B cell (primary cell): Measurements from ENCODE around the gene ADAM12. TPM values are rescaled to one million over a fixed set of nuclear protein-coding genes. Genes with fewer than 3 reads are reported as not detected.

Experiments used
- ATAC-seq: fragments of 200-7000 bp; cut with Tn5 transposase; one replicate; pipeline ENCODE4 v1.10.0; 2021; ENCODE audit warnings: low read depth, mild to moderate bottlenecking, moderate number of reproducible peaks, moderate library complexity
- CTCF ChIA-PET: fragments of 350-600 bp; sonication (Branson Sonifier 250); formaldehyde crosslinking; loops from one replicate; lab custom pipeline; 2021; ENCODE audit warnings: antibody characterized with exemption, inconsistent platforms; lab: Charles Lee
- POLR2A ChIA-PET: fragments of 350-600 bp; sonication (Branson Sonifier 250); formaldehyde crosslinking; loops from one replicate; lab custom pipeline; 2021; ENCODE audit warnings: antibody characterized with exemption; lab: Charles Lee
- DNase-seq: peaks from one replicate; pipeline ENCODE4 v3.0.0; 2013
- H2AFZ ChIP-seq: 2 replicates; pipeline ENCODE4 v1.6.1; 2012; ENCODE audit warnings: mild to moderate bottlenecking, low read depth, low read length; ENCODE audit not compliant: insufficient read depth, poor library complexity, severe bottlenecking
- H3K27ac ChIP-seq, 2 donors: 1 replicate in 1 of 2; 2 replicates in 1 of 2; pipeline ENCODE4 v1.5.1; 2012 to 2013; ENCODE audit warnings: low read length in 2 of 2, mild to moderate bottlenecking in 2 of 2, moderate library complexity in 1 of 2
- H3K27me3 ChIP-seq, 4 experiments: fragments of 200-600 bp in 1 of 4; sonication (generic) in 1 of 4; replicated peaks in 1 of 4; 1 replicate in 2 of 4; 2 replicates in 2 of 4; pipeline versions ENCODE4 v1.6.1 to v1.7.0; 2013 to 2016; ENCODE audit warnings: low read length in 3 of 4, mild to moderate bottlenecking in 2 of 4, mixed read lengths in 1 of 4, moderate library complexity in 1 of 4; ENCODE audit not compliant: insufficient read depth in 4 of 4, control insufficient read depth in 3 of 4; ENCODE audit errors: control extremely low read depth in 1 of 4
- H3K36me3 ChIP-seq, 2 experiments: replicated peaks in 1 of 2; 1 replicate in 1 of 2; 2 replicates in 1 of 2; pipeline versions ENCODE4 v1.6.1 to v1.7.1; 2013; ENCODE audit warnings: low read length in 1 of 2; ENCODE audit not compliant: insufficient read depth in 2 of 2, control insufficient read depth in 1 of 2; ENCODE audit errors: control extremely low read depth in 1 of 2, extremely low read depth in 1 of 2
- H3K4me1 ChIP-seq, 2 donors: fragments of 200-600 bp in 1 of 2; sonication (generic) in 1 of 2; 1 replicate in 1 of 2; 2 replicates in 1 of 2; pipeline versions ENCODE4 v1.5.1 to v1.6.1; 2013 to 2017; ENCODE audit warnings: low read length in 2 of 2; ENCODE audit not compliant: control insufficient read depth in 2 of 2, insufficient read depth in 2 of 2
- H3K4me2 ChIP-seq: replicated peaks from 2 replicates; pipeline ENCODE3; 2012; ENCODE audit warnings: mild to moderate bottlenecking, low read depth, low read length; ENCODE audit not compliant: poor library complexity, severe bottlenecking
- H3K4me3 ChIP-seq, 5 experiments: fragments of 200-600 bp in 1 of 5; sonication (generic) in 1 of 5; 1 replicate in 3 of 5; 2 replicates in 2 of 5; pipeline versions ENCODE4 v1.5.1 to v1.7.0; 2011 to 2016; ENCODE audit warnings: low read length in 4 of 5, mild to moderate bottlenecking in 4 of 5, low read depth in 2 of 5, control low read depth in 1 of 5, moderate library complexity in 1 of 5; ENCODE audit not compliant: insufficient read depth in 1 of 5; ENCODE audit errors: control extremely low read depth in 1 of 5, extremely low read depth in 1 of 5
- H3K79me2 ChIP-seq: fragments of 200-600 bp; sonication (generic); one replicate; pipeline ENCODE4 v1.6.0; 2016; ENCODE audit warnings: low read length; ENCODE audit not compliant: control insufficient read depth, insufficient read depth
- H3K9ac ChIP-seq: fragments of 200-600 bp; sonication (generic); 2 replicates; pipeline ENCODE4 v1.6.1; 2017; ENCODE audit warnings: mild to moderate bottlenecking, low read length, moderate library complexity
- H3K9me3 ChIP-seq, 3 donors: one replicate each; pipeline versions ENCODE4 v1.6.1 to v1.7.1; 2013; ENCODE audit warnings: low read length in 2 of 3; ENCODE audit not compliant: control insufficient read depth in 2 of 3, insufficient read depth in 1 of 3; ENCODE audit errors: control extremely low read depth in 1 of 3
- H4K20me1 ChIP-seq: 2 replicates; pipeline ENCODE4 v1.6.0; 2012; ENCODE audit warnings: mild to moderate bottlenecking, low read length; ENCODE audit not compliant: insufficient read depth, control insufficient read depth, poor library complexity, severe bottlenecking
- H3K27ac Mint-ChIP-seq: one replicate; pipeline ENCODE4 v1.8.0; 2021; ENCODE audit warnings: mixed read lengths
- H3K27me3 Mint-ChIP-seq: one replicate; pipeline ENCODE4 v1.8.0; 2021; ENCODE audit warnings: mixed read lengths
- H3K4me1 Mint-ChIP-seq: one replicate; pipeline ENCODE4 v1.8.0; 2021; ENCODE audit warnings: mixed read lengths
- H3K4me3 Mint-ChIP-seq: one replicate; pipeline ENCODE4 v1.8.0; 2021; ENCODE audit warnings: mixed read lengths
- H3K9me3 Mint-ChIP-seq: one replicate; pipeline ENCODE4 v1.8.0; 2022; ENCODE audit warnings: mixed read lengths; ENCODE audit not compliant: insufficient read depth
- EZH2 ChIP-seq: IDR thresholded peaks from 2 replicates; pipeline ENCODE4 v1.6.1; 2012; ENCODE audit warnings: borderline replicate concordance, low read depth, mild to moderate bottlenecking, moderate library complexity, low read length; ENCODE audit not compliant: insufficient read depth, poor library complexity, severe bottlenecking
- WGBS: methylation state at CpG from one replicate; pipeline ENCODE4 v1.1.5; 2013; ENCODE audit warnings: missing lambda C conversion rate; ENCODE audit not compliant: insufficient coverage; 5-methylcytosine and 5-hydroxymethylcytosine counted together
- intact Hi-C: fragments of 100-400 bp; cut with micrococcal nuclease; formaldehyde crosslinking; loops from one replicate; pipeline ENCODE4 v1.10.0; 2022
- polyA plus RNA-seq: library from polyadenylated mRNA; depleted of rRNA; stranded (reverse); fragments of >200 nt; gene quantifications from 2 replicates; pipeline ENCODE4 v1.2.3, GENCODE V29; 2012
- total RNA-seq, 2 donors: library from RNA; stranded (reverse); fragments of 120-200 nt in 1 of 2; gene quantifications; 1 replicate in 1 of 2; 2 replicates in 1 of 2; pipeline versions ENCODE4 v1.2.3 to v1.2.4, GENCODE V29; 2013 to 2022
- TF ChIP-seq, protein P1 (sequence below): fragments of 200-600 bp; IDR thresholded peaks from one replicate; pipeline ENCODE4 v1.8.0; 2022; ENCODE audit warnings: antibody characterized with exemption, mild to moderate bottlenecking

The ADAM12 gene
- total and polyA plus RNA-seq, 2 donors (not counting 1 experiment from before 2014, with no cell fraction given) = 0.01 to 0.22 TPM

DNA sequence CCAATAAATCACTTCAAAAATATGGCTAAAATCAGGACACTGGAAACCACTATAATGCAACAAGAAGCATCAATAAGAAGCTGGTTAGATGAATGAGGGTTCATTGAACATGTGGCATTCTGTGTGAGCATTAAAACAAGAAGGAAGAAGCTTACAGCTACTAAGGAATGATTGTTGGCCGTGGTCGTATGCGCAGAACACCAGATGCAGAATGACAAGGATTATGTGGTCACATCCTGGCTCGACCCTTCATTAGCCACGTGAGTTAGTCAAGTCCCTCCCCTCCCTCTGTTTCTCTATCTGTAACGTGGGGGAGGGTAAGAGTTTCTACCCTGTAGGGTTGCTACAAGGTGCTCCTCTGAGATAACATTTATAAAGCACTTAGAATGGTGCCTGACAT, 174.3 kb downstream of the ADAM12 start:
- Histone ChIP-seq H3K4me1 (no peaks in the 10 kb centered on the region), H4K20me1 (no peaks in the 10 kb centered on the region), H3K36me3 (no peaks in the 10 kb centered on the region), H3K27ac (no peak overlapping the region), H3K27me3 (peaks cover 0 to 2% (median 0%) of the 10 kb centered on the region in 4 experiments), H3K9ac (no peak overlapping the region), H2AFZ (no peak overlapping the region), H3K9me3 (no peaks in the 10 kb centered on the region), H3K79me2 (no peaks in the 10 kb centered on the region), H3K4me3 (no peak overlapping the region), H3K4me2 (no peak overlapping the region)
- intact Hi-C loops = no loop called here
- peaks cover 24% of the 10 kb centered on the region for H3K27me3 Mint-ChIP-seq
- TF ChIP-seq, protein P1, sequence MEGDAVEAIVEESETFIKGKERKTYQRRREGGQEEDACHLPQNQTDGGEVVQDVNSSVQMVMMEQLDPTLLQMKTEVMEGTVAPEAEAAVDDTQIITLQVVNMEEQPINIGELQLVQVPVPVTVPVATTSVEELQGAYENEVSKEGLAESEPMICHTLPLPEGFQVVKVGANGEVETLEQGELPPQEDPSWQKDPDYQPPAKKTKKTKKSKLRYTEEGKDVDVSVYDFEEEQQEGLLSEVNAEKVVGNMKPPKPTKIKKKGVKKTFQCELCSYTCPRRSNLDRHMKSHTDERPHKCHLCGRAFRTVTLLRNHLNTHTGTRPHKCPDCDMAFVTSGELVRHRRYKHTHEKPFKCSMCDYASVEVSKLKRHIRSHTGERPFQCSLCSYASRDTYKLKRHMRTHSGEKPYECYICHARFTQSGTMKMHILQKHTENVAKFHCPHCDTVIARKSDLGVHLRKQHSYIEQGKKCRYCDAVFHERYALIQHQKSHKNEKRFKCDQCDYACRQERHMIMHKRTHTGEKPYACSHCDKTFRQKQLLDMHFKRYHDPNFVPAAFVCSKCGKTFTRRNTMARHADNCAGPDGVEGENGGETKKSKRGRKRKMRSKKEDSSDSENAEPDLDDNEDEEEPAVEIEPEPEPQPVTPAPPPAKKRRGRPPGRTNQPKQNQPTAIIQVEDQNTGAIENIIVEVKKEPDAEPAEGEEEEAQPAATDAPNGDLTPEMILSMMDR = no peak
- no peak for TF ChIP-seq EZH2
- no peak overlapping the region for H3K27ac Mint-ChIP-seq
- CTCF ChIA-PET = no interaction called here
- no peak overlapping the region for H3K4me3 Mint-ChIP-seq
- WGBS = 73% methylated on average over 3 of the region's 6 CpGs
- POLR2A ChIA-PET = no interaction called here
- H3K9me3 Mint-ChIP-seq = no peaks in the 10 kb centered on the region
- no peak for DNase-seq
- ATAC-seq = no peak
- no peaks in the 10 kb centered on the region for H3K4me1 Mint-ChIP-seq

DNA sequence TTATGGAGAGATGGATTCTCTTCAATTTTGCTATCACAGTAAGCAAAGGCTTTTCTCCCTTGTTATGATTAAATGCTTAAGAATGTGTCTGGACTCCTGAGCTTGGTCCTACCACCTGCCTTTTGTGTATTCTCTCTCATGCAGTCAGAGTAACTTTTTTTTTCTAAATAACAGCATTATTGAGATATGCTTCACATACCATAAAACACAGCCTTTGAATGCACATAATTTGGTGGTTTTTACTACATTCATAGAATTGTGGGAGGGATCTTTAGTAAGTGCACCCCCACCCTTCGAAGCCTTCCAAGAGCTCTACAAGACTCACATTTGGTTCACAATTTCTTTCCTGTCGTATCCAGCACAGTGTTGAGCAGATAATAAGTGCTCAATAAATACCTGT, 175.5 kb downstream of the ADAM12 start:
- H3K27ac Mint-ChIP-seq = no peak overlapping the region
- Histone ChIP-seq H3K4me3 (no peak overlapping the region), H3K4me2 (no peak overlapping the region), H4K20me1 (no peaks in the 10 kb centered on the region), H2AFZ (no peak overlapping the region), H3K9ac (no peak overlapping the region), H3K36me3 (no peaks in the 10 kb centered on the region), H3K4me1 (no peaks in the 10 kb centered on the region), H3K79me2 (no peaks in the 10 kb centered on the region), H3K27ac (no peak overlapping the region), H3K9me3 (no peaks in the 10 kb centered on the region), H3K27me3 (peaks cover 0 to 2% (median 0%) of the 10 kb centered on the region in 4 experiments)
- no peak overlapping the region for H3K4me3 Mint-ChIP-seq
- TF ChIP-seq, protein P1 = no peak
- no peak for TF ChIP-seq EZH2
- CTCF ChIA-PET = no interaction called here
- ATAC-seq (no peak), DNase-seq (no peak)
- no peaks in the 10 kb centered on the region for H3K9me3 Mint-ChIP-seq
- no CpG with 5 or more reads among the region's 2 CpGs for WGBS
- POLR2A ChIA-PET = no interaction called here
- intact Hi-C loops = no loop called here
- peaks cover 24% of the 10 kb centered on the region for H3K27me3 Mint-ChIP-seq
- H3K4me1 Mint-ChIP-seq = no peaks in the 10 kb centered on the region
